Ectodermal cell (in vitro differentiated cells): ENCODE measurements around the gene TBXAS1.
A peak's percentile ranks its signal among the peaks of the same experiment; 100 is the strongest.

Experiments
- H3K27ac ChIP-seq: 2 replicates; pipeline ENCODE4 v1.7.0; 2013; ENCODE audit warnings: mild to moderate bottlenecking, low read depth, low read length; ENCODE audit not compliant: insufficient read depth, poor library complexity, severe bottlenecking
- H3K27me3 ChIP-seq: 2 replicates; pipeline ENCODE4 v1.7.0; 2013; ENCODE audit warnings: mild to moderate bottlenecking, low read length; ENCODE audit not compliant: insufficient read depth, control insufficient read depth, poor library complexity, severe bottlenecking
- H3K36me3 ChIP-seq: one replicate; pipeline ENCODE4 v1.7.0; 2013; ENCODE audit warnings: low read length; ENCODE audit not compliant: control insufficient read depth, insufficient read depth
- H3K4me1 ChIP-seq: one replicate; pipeline ENCODE4 v1.7.0; 2013; ENCODE audit warnings: low read length; ENCODE audit not compliant: control insufficient read depth, insufficient read depth
- H3K4me3 ChIP-seq: 2 replicates; pipeline ENCODE4 v1.7.0; 2013; ENCODE audit warnings: low read depth, low read length, control low read depth; ENCODE audit not compliant: insufficient read depth
- H3K9me3 ChIP-seq: 2 replicates; pipeline ENCODE4 v1.7.0; 2013; ENCODE audit warnings: mild to moderate bottlenecking, low read length, moderate library complexity; ENCODE audit not compliant: control insufficient read depth
- WGBS, 2 experiments: methylation state at CpG; one replicate each; pipeline ENCODE4 v1.1.7; 2013; ENCODE audit warnings: missing lambda C conversion rate in 2 of 2; 5-methylcytosine and 5-hydroxymethylcytosine counted together

Gene TBXAS1

DNA sequence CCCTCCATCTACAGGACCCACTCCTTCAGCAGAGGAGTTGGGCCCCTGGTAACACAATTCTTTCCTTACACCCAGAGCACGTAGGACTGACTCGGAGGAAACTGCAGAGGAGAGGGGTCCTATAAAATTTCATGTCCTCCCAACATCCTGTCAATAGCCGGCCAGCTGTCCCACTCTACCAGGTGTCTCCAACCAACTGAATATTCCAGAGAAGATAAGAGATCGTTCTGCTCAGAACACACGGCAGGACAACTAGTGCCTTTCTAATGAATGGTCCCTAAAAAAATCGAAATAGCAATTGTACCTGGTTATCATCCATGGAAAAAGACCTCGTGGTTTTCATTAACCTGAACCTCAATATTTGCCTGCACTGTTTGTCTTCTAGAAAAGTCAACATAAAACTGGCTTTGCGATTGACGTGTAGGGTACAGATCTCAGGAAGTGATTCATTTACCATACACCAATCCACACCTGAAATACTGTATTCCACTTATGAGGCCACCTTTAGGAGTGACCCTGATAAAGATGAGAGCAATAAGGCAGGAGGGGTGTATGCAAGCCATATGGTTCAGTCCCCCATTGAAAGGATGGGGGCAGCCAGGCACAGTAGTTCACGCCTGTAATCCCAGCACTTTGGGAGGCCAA is 121.9 kb downstream of the TBXAS1 start:
- Histone ChIP-seq H3K27ac (no peak overlapping the region), H3K36me3 (no peaks in the 10 kb centered on the region), H3K9me3 (no peaks in the 10 kb centered on the region), H3K4me1 (no peaks in the 10 kb centered on the region), H3K27me3 (no peaks in the 10 kb centered on the region), H3K4me3 (no peak overlapping the region)
- WGBS, 2 experiments = 95% methylated on average over 10 of the region's 10 CpGs

DNA sequence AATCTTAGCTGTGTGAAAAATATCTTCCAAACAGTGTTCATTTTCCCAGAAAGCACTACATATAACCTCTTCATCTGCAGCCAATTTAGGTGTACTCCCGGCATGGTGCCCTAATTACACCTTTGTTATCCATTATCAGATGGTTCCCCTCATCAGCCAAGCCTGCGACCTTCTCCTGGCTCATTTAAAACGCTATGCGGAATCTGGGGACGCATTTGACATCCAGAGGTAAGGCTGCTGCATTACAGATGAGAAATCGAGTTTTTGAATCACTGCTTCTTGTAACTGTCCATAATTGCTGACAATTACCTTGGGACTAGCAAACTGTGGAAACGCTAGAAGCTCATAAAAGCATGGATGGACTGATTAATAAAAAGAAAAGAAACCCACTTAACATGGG is 124.2 kb downstream of the TBXAS1 start:
- 89% methylated on average over 7 of the region's 7 CpGs for WGBS, 2 experiments

DNA sequence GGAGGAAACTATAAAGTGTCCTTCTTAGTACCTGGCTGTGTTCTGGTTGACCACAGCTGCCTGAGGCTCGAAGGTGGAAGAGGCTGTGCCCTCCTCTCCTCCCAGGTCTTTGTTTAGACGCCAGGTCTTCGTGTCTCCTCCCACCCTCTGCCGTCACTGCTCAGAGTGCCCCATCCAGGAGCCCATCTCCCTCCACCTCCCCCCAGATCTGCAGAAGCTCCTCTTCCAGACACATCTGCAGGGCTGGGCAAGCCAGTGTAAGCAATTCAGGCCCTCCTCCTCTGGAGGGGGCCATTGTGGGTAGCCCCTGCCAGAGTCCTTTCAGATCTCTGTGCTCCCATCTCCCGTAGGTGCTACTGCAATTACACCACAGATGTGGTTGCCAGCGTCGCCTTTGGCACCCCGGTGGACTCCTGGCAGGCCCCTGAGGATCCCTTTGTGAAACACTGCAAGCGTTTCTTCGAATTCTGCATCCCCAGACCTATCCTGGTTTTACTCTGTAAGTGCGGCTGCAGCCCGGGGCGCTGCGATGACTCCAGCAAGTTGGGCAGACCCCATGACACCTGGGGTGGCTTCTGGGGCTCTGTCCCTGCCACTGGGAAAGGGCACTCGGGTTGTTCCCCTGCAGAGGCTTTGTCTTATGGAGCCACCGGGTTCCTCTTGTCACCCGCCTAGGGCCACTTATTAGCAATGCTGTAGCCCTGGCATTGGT is 126.2 kb downstream of the TBXAS1 start:
- no peaks in the 10 kb centered on the region for H3K9me3 ChIP-seq
- WGBS, 2 experiments = 82 to 84% methylated on average over 17 of the region's 17 CpGs
- no peaks in the 10 kb centered on the region for H3K36me3 ChIP-seq
- no peak overlapping the region for H3K4me3 ChIP-seq
- no peaks in the 10 kb centered on the region for H3K4me1 ChIP-seq
- no peak overlapping the region for H3K27ac ChIP-seq
- H3K27me3 ChIP-seq = no peaks in the 10 kb centered on the region

More for the DNA sequence above, 124.2 kb downstream of the TBXAS1 start:
- Histone ChIP-seq H3K9me3 (no peaks in the 10 kb centered on the region), H3K36me3 (no peaks in the 10 kb centered on the region), H3K4me3 (no peak overlapping the region), H3K27ac (no peak overlapping the region), H3K27me3 (no peaks in the 10 kb centered on the region), H3K4me1 (no peaks in the 10 kb centered on the region)

DNA sequence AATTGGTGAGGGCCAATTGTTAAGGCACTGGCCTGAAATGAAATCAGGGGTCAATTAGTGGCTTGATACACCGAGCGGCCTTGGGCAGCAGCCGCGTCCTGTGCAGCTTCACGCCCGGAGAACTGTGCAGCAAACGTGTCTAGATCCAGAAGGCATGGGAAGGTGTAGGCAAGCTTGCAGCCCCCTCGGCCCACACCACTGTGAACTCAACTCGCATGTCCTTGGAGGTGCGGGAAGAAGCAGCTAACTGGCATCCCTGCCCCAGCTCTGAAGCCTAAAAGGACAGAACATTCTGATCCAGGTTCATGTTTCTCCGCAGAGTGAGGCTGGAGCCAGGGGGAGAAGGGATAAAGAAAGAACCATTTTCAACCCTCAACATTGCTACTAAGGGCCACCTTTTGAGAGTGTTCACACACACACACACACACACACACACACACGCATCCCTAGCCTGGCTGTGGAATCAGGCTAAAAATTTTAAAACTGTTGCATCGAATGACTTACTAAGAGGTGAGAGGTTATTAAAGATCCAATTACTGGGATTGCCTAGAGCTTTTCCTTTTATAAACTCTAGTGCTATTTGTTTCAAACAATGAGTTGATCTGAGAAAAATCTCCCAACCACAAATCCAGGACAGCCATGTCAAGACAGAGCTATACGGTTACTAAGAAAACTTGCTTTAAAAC is 129.7 kb downstream of the TBXAS1 start:
- WGBS, 2 experiments = 95 to 96% methylated on average over 12 to 14 of the region's 14 CpGs
- Histone ChIP-seq H3K27me3 (no peaks in the 10 kb centered on the region), H3K27ac (no peak overlapping the region), H3K4me3 (no peak overlapping the region), H3K9me3 (no peaks in the 10 kb centered on the region), H3K4me1 (no peaks in the 10 kb centered on the region), H3K36me3 (no peaks in the 10 kb centered on the region)

- WGBS, 2 experiments = 86% methylated on average over 6 of the region's 6 CpGs
- H3K9me3 ChIP-seq = no peaks in the 10 kb centered on the region
- H3K36me3 ChIP-seq = no peaks in the 10 kb centered on the region
- H3K27ac ChIP-seq = no peak overlapping the region
- no peaks in the 10 kb centered on the region for H3K4me1 ChIP-seq
- H3K27me3 ChIP-seq = no peaks in the 10 kb centered on the region
- H3K4me3 ChIP-seq = no peak overlapping the region
Observed at GRCh38 chr7:139959285-139959628, 130.2 kb downstream of the TBXAS1 start.

DNA sequence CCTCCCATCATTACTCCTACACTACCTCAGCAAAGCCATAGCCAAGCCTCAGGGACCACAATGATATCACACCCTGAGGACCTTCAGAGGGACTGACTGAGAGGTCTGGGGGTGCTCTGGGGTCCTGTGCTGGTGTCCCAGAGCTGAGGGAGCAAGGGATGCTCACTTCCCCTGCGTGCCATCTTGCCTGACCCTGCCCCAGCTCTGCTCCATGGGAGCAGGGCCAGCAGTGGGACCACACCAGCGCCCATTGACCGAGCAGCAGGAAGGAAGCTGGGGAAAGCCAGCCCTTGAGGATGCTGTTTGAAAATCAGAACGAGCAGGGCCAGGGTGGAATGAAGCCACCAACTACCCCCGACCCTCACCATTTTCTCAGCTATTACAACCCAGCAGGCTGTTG is 130.7 kb downstream of the TBXAS1 start:
- WGBS, 2 experiments = 89 to 92% methylated on average over 5 of the region's 5 CpGs
- Histone ChIP-seq H3K36me3 (no peaks in the 10 kb centered on the region), H3K4me3 (no peak overlapping the region), H3K4me1 (no peaks in the 10 kb centered on the region), H3K27me3 (no peaks in the 10 kb centered on the region), H3K27ac (no peak overlapping the region), H3K9me3 (no peaks in the 10 kb centered on the region)

- Histone ChIP-seq H3K27me3 (no peaks in the 10 kb centered on the region), H3K27ac (no peak overlapping the region), H3K4me3 (no peak overlapping the region), H3K9me3 (no peaks in the 10 kb centered on the region), H3K4me1 (no peaks in the 10 kb centered on the region), H3K36me3 (no peaks in the 10 kb centered on the region)
- WGBS, 2 experiments = 82 to 93% methylated on average over 6 of the region's 6 CpGs
Observed at GRCh38 chr7:139960157-139960556, 131.1 kb downstream of the TBXAS1 start.

GRCh38 chr7:139965942-139966628 is 137.0 kb downstream of the TBXAS1 start:
- peaks cover 19% of the 10 kb centered on the region for H3K4me1 ChIP-seq
- no peaks in the 10 kb centered on the region for H3K9me3 ChIP-seq
- no peak overlapping the region for H3K27ac ChIP-seq
- H3K27me3 ChIP-seq = no peaks in the 10 kb centered on the region
- WGBS, 2 experiments = 95 to 98% methylated on average over 4 of the region's 4 CpGs
- no peak overlapping the region for H3K4me3 ChIP-seq
- no peaks in the 10 kb centered on the region for H3K36me3 ChIP-seq

- WGBS, 2 experiments = 81 to 83% methylated on average over 5 of the region's 5 CpGs
- Histone ChIP-seq H3K27ac (no peak overlapping the region), H3K4me3 (no peak overlapping the region), H3K36me3 (no peaks in the 10 kb centered on the region), H3K27me3 (no peaks in the 10 kb centered on the region), H3K9me3 (no peaks in the 10 kb centered on the region), H3K4me1 (peaks cover 27% of the 10 kb centered on the region)
Observed at GRCh38 chr7:139966949-139967348, 137.9 kb downstream of the TBXAS1 start.

GRCh38 chr7:139968931-139969330 is 139.9 kb downstream of the TBXAS1 start:
- H3K27ac ChIP-seq = peak overlapping the region; percentile 17
- H3K9me3 ChIP-seq = no peaks in the 10 kb centered on the region
- peaks cover 44% of the 10 kb centered on the region for H3K4me1 ChIP-seq
- no peaks in the 10 kb centered on the region for H3K36me3 ChIP-seq
- H3K27me3 ChIP-seq = no peaks in the 10 kb centered on the region
- H3K4me3 ChIP-seq = no peak overlapping the region
